PC-3 (cell line): ENCODE data around the gene ATG4D. TPM values are rescaled to one million over a fixed set of nuclear protein-coding genes. Genes with fewer than 3 reads are reported as not detected.
"Not testable (repeated sequence)": the region's sequence is repeated elsewhere in the genome, so short reads cannot be mapped to it uniquely, and the experiment has no call there.

ENCODE experiments used
- ATAC-seq: fragments of 200-7000 bp; cut with Tn5 transposase; 2 replicates; pipeline ENCODE4 v1.9.1; 2020; ENCODE audit warnings: mild to moderate bottlenecking, moderate library complexity
- BruUV-seq: library from RNA; stranded (reverse); fragments of 400-500 nt; replicated peaks from 2 replicates; lab custom pipeline; 2021; lab: Mats Ljungman, UMichigan
- CTCF ChIA-PET: fragments of 300-600 bp; sonication (Branson Sonifier 250); formaldehyde crosslinking; loops from one replicate; lab custom pipeline; 2022; ENCODE audit warnings: antibody characterized with exemption; lab: Charles Lee
- POLR2A ChIA-PET: fragments of 300-600 bp; sonication (Branson Sonifier 250); formaldehyde crosslinking; loops from one replicate; lab custom pipeline; 2022; ENCODE audit warnings: antibody characterized with exemption; ENCODE audit not compliant: unreplicated experiment; lab: Charles Lee
- DNase-seq: peaks from one replicate; pipeline ENCODE4 v3.0.0-alpha.2; 2015
- H2AFZ ChIP-seq: fragments of 300-600 bp; sonication (generic); 2 replicates; pipeline ENCODE4 v1.6.0; 2016; ENCODE audit warnings: antibody characterized with exemption, low read length
- H3F3A ChIP-seq: fragments of 300-600 bp; sonication (generic); one replicate; pipeline ENCODE4 v1.6.0; 2017; ENCODE audit warnings: antibody characterized with exemption, low read length, control low read depth, mild to moderate bottlenecking; ENCODE audit not compliant: unreplicated experiment
- H3K27ac ChIP-seq: fragments of 300-600 bp; sonication (generic); 2 replicates; pipeline ENCODE4 v1.5.1; 2016; ENCODE audit warnings: mild to moderate bottlenecking, low read length
- H3K27me3 ChIP-seq: fragments of 300-600 bp; sonication (generic); 2 replicates; pipeline ENCODE4 v1.6.1; 2016; ENCODE audit warnings: low read length, mixed read lengths
- H3K36me3 ChIP-seq: fragments of 300-600 bp; sonication (generic); 2 replicates; pipeline ENCODE4 v1.6.1; 2016; ENCODE audit warnings: low read depth, mixed run types, low read length, mixed read lengths
- H3K4me1 ChIP-seq: fragments of 300-600 bp; sonication (generic); 2 replicates; pipeline ENCODE4 v1.5.1; 2016; ENCODE audit warnings: low read length; ENCODE audit not compliant: insufficient read depth
- H3K4me2 ChIP-seq: fragments of 300-600 bp; sonication (generic); 2 replicates; pipeline ENCODE4 v1.6.0; 2016; ENCODE audit warnings: low read length
- H3K4me3 ChIP-seq: fragments of 300-600 bp; sonication (generic); 2 replicates; pipeline ENCODE4 v1.5.1; 2016; ENCODE audit warnings: mild to moderate bottlenecking, low read length, mixed read lengths
- H3K79me2 ChIP-seq: fragments of 300-600 bp; sonication (generic); 2 replicates; pipeline ENCODE4 v1.6.1; 2017; ENCODE audit warnings: low read length, mixed read lengths
- H3K9ac ChIP-seq: fragments of 300-600 bp; sonication (generic); 2 replicates; pipeline ENCODE4 v1.6.0; 2016; ENCODE audit warnings: mild to moderate bottlenecking, low read length
- H3K9me2 ChIP-seq: fragments of 300-600 bp; sonication (generic); replicated peaks from 2 replicates; pipeline ENCODE4 v1.6.1; 2016; ENCODE audit warnings: mixed run types, low read length, mixed read lengths
- H3K9me3 ChIP-seq: fragments of 300-600 bp; sonication (generic); 2 replicates; pipeline ENCODE4 v1.6.1; 2016; ENCODE audit warnings: low read length, mixed read lengths
- H4K20me1 ChIP-seq: fragments of 300-600 bp; sonication (generic); 2 replicates; pipeline ENCODE4 v1.6.1; 2016; ENCODE audit warnings: low read length, mixed read lengths
- EZH2 ChIP-seq: fragments of 300-600 bp; sonication (generic); IDR thresholded peaks from one replicate; pipeline ENCODE4 v1.6.1; 2017; ENCODE audit warnings: antibody characterized with exemption, mild to moderate bottlenecking, low read length; ENCODE audit not compliant: unreplicated experiment
- EZH2phosphoT487 ChIP-seq: fragments of 300-600 bp; sonication (generic); IDR thresholded peaks from 2 replicates; pipeline ENCODE4 v1.6.1; 2018; ENCODE audit warnings: mild to moderate bottlenecking, antibody characterized with exemption, low read length, borderline replicate concordance
- intact Hi-C: fragments of 100-400 bp; cut with micrococcal nuclease; formaldehyde crosslinking; loops from 2 replicates; pipeline ENCODE4 v1.9.0; 2023
- total RNA-seq: library from RNA; depleted of rRNA; stranded (reverse); fragments of >200 nt; gene quantifications from 2 replicates; pipeline ENCODE4 v1.2.3, GENCODE V29; 2014
- TF ChIP-seq, protein P1 (sequence below): fragments of 300-600 bp; sonication (generic); conservative IDR thresholded peaks from 2 replicates; pipeline ENCODE4 v1.5.1; 2017; ENCODE audit warnings: antibody characterized with exemption, low read depth, mild to moderate bottlenecking, low read length

Gene ATG4D
- total RNA-seq, 1 experiment from 2014 or later: 65.9 TPM

- Histone ChIP-seq H3K4me3 (peak overlapping the region; percentile 72), H3K4me2 (peak overlapping the region; percentile 87), H3K27me3 (no peaks in the 10 kb centered on the region), H3K36me3 (no peaks in the 10 kb centered on the region), H3K9ac (peak overlapping the region; percentile 27), H3K4me1 (peaks cover 32% of the 10 kb centered on the region), H4K20me1 (no peaks in the 10 kb centered on the region), H3K9me2 (no peaks in the 10 kb centered on the region), H3F3A (no peaks in the 10 kb centered on the region), H2AFZ (peak overlapping the region; percentile 63; the same call in 1 of the 2 replicates), H3K27ac (no peak overlapping the region), H3K9me3 (no peaks in the 10 kb centered on the region), H3K79me2 (peaks cover 29% of the 10 kb centered on the region)
- BruUV-seq: no TSS peak
- CTCF ChIA-PET: interaction anchor here (0.6 kb wide), 1 partner anchor 24 kb away, joined by 3 read pairs; no protein-coding TSS in a partner anchor
- ATAC-seq (peak; percentile 31), DNase-seq (peak; percentile 50)
- POLR2A ChIA-PET: no interaction called here
- TF ChIP-seq EZH2phosphoT487 (no peak), EZH2 (no peak)
- TF ChIP-seq, protein P1, sequence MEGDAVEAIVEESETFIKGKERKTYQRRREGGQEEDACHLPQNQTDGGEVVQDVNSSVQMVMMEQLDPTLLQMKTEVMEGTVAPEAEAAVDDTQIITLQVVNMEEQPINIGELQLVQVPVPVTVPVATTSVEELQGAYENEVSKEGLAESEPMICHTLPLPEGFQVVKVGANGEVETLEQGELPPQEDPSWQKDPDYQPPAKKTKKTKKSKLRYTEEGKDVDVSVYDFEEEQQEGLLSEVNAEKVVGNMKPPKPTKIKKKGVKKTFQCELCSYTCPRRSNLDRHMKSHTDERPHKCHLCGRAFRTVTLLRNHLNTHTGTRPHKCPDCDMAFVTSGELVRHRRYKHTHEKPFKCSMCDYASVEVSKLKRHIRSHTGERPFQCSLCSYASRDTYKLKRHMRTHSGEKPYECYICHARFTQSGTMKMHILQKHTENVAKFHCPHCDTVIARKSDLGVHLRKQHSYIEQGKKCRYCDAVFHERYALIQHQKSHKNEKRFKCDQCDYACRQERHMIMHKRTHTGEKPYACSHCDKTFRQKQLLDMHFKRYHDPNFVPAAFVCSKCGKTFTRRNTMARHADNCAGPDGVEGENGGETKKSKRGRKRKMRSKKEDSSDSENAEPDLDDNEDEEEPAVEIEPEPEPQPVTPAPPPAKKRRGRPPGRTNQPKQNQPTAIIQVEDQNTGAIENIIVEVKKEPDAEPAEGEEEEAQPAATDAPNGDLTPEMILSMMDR: no peak
- intact Hi-C loops: loop anchor here (1.0 kb wide), 1 partner anchor 27 kb away; no protein-coding TSS in a partner anchor
These were observed 24.5 kb downstream of the ATG4D start for GRCh38 chr19:10568062-10568825.

- H3K4me2 ChIP-seq: peak within 1 kb of the TSS; percentile 87
- DNase-seq (peak; percentile 100), ATAC-seq (peak; percentile 87)
- H3K9me2 ChIP-seq: no peaks in the 10 kb centered on the region
- BruUV-seq: TSS peak; percentile 92
- no peaks in the 10 kb centered on the region for H3K27me3 ChIP-seq
- ChIA-PET POLR2A (interaction anchor here (0.6 kb wide), 1 partner anchor 26 kb away, joined by 3 read pairs; no protein-coding TSS in a partner anchor), CTCF (no interaction called here)
- TF ChIP-seq, protein P1: no peak
- no peak for TF ChIP-seq EZH2phosphoT487
- H4K20me1 ChIP-seq: no peaks in the 10 kb centered on the region
- H3K4me3 ChIP-seq: peak within 1 kb of the TSS; percentile 72
- peak within 1 kb of the TSS; percentile 89 for H2AFZ ChIP-seq
- H3K79me2 ChIP-seq: peaks cover 29% of the 10 kb centered on the region
- peak within 1 kb of the TSS; percentile 94 for H3K9ac ChIP-seq
- no peaks in the 10 kb centered on the region for H3K9me3 ChIP-seq
- intact Hi-C loops: loop anchor here (1.0 kb wide), 1 partner anchor 28 kb away; no protein-coding TSS in a partner anchor
- H3K27ac ChIP-seq: peak within 1 kb of the TSS; percentile 84
- peaks cover 32% of the 10 kb centered on the region for H3K4me1 ChIP-seq
- no peaks in the 10 kb centered on the region for H3F3A ChIP-seq
- no peaks in the 10 kb centered on the region for H3K36me3 ChIP-seq
These were observed 25.3 kb downstream of the ATG4D start, which contains the start of gene CDKN2D for GRCh38 chr19:10568826-10569651. Gene CDKN2D (minus strand): TSS chr19:10568979. CDS start chr19:10568653, 326 bp downstream.

DNA sequence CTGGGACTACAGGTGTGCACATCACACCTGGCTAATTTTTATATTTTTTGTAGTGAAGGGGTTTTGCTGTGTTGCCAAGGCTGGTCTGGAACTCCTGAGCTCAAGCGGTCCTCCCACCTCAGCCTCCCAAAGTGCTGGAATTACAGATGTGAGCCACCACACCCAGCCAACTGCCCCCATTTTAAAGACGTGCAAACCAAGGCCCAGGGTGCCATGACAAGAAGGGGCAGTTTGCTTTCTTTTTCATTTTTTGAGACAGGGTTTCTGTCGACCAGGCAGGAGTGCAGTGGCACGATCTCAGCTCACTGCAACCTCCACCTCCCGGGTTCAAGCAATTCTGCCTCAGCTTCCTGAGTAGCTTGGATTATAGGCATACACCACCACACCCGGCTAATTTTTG, 30.1 kb downstream of the ATG4D start:
- H3K36me3 ChIP-seq, H3K9ac ChIP-seq, H3K27me3 ChIP-seq, H2AFZ ChIP-seq, BruUV-seq, POLR2A ChIA-PET, H3K4me3 ChIP-seq, H3K79me2 ChIP-seq, H3K9me2 ChIP-seq, H3F3A ChIP-seq, ATAC-seq, H3K4me1 ChIP-seq, H3K9me3 ChIP-seq, H3K4me2 ChIP-seq, H4K20me1 ChIP-seq, DNase-seq, H3K27ac ChIP-seq: not testable (repeated sequence)
- CTCF ChIA-PET: interaction anchor here (0.6 kb wide), 1 partner anchor 12 kb away, joined by 4 read pairs; no protein-coding TSS in a partner anchor
- intact Hi-C loops: loop anchor here (2.0 kb wide), 3 partner anchors 69 to 171 kb away; partner anchors contain the start of gene CDC37
